Inferior parietal cortex (tissue), 1 donor: ENCODE results near the gene TLE4.

Experiments used
- DNase-seq: peaks from one replicate; pipeline ENCODE4 v3.0.0-alpha.2; 2016; ENCODE audit errors: extremely low spot score

Gene TLE4

DNA sequence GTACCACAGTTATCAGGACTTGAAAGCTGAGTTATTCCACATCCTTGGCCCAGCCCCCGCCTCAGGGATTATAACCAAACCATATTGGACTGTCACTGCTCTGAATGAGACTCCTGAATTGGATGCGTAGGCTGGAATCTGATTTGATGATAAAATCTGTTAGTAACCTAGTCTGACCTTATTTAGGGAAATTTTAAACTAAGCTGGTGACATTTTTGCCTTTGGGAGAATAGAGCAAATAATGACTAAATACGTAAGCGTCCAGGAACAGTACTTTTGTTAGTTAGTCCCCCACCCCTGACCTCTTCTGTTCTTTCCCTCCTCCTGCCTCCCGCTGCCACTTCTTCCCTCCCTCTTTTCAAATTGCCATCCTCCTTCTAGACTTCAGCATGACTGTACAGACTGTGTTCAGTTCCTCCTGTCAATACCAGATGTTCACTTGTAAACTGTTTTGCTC, 92.6 kb downstream of the TLE4 start:
- no peak for DNase-seq

DNA sequence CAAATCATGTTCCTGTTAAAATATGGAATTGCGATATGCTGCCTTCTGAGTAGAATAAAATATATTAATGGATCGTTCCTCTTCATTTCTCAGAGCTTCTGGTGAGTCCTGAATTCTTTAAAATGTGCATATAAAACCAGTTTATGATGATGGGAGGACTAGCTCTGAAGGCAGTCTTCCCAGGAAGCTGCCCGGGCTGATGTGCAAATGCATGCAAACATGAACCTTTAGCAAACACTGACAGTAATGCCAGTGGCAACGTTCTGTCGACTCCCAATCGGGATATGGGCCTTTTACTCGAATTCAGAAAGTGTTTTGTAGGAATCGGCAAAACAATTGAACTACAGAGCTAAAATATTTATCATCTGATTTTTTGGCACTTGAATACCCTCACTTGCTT, 93.6 kb downstream of the TLE4 start:
- DNase-seq = no peak

DNA sequence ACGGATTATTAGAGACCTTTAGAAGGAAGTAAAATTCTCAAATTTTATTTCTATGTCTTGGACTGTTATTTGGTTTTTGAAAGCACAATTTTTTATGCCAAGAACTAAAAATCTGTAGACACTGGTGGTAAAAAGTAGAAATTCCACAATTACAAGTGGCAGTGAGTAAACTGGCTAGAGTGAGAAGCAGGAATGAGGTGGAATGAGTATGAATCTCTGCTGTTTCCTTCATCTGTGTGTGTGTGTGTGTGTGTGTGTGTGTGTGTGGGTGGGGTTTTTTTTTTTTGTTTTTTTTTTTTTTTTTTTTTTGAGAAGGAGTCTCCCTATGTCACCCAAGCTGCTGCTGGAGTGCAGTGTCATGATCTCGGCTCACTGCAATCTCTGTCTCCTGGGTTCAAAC, 94.2 kb downstream of the TLE4 start:
- DNase-seq = no peak

DNA sequence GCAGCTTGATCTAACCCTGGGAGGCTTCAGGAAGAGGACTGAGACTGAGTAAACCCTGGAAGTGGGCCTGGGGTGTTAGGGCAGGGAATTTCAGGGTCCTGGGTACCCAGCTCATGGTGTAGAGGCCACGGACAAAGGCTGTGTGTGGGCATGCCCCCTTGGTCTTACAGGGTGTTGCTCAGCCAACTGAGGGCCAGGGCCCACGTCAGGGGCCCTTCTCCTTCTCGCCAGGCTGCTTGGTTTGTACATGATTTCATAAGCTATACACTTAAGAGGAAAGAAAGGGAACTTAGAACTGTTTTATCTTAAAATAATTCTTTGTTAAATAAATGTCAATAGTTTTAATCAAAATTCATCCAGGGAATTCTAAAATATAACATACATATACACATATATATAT, 95.4 kb downstream of the TLE4 start:
- no peak for DNase-seq

DNA sequence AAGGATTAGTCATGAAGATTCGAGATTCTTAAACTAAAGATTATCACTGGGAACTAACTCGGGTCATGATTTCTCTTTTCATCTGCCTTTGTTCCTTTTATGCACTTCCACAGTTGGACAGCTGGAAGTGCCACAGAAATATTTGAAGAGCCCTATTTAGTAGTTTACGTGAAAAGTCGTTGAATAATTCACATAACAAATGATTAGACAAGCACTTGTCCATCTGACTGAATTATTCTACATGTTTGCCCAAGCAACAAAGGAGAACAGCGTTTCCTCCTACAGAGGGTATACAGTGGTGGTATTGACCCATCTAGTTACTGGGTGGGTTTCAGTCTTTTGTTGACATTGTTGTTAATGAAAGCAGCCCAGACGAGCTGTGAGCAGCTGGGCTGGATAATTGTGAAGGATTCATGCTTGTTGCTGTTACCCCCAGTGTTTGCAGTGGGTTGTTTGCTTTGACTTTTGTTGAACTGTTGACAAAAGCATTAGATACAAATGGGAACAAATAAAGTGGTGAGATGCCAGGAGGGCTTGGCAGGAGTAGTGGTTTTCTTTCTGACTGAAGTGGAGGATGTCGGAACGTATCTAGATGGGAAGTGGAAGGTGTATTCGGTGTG, 96.2 kb downstream of the TLE4 start:
- no peak for DNase-seq

DNA sequence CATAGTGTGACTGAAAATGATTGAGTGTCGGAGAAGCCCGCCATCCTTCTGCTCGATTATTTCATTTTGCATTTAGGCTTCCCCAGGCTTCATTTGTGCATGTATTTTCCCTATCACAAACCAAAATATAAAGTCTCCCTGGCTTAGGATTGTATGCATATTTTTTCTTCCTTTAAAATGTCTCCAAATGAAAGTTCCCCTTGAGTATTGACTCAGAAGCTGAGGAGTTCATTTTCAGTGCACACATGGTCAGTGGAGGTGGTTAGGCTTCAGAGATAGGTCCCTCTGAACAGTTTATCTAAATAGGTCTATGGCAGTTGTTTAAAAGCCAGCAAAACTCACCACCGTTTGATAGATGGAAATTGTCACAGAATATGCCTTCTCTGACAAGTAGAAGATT, 97.2 kb downstream of the TLE4 start:
- no peak for DNase-seq

DNA sequence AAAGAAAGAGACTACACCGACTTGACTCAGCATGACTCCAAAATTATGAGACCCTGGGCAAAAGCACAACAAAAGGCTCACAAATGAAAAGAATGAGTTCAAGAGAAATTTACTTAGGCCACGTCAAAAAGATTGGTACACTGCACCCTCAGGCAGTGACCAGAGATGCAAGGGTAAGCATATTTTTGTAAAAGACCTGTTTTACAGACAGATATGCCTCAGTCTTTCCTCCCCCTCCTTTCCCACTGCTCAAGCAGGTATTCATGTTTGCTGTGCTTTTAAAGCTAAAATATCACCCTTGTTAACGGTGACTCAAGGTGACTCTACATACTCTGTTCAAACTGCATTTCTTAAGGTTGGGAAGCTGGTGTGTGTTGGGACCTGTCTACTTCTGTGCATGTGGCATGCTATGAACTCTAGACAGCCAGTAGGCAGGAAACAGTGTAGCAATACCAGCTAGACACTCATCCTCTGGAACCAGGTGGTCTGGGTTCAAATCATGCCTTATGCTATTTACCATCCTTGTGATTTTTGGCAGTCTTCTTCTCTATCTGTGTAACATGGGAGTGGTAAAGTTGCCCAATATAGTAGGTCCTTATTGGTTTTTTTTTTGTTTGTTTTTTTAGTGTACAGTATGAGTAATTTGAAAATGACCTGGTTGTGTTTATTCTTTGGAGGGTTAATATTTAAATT, 98.7 kb downstream of the TLE4 start:
- DNase-seq = no peak

DNA sequence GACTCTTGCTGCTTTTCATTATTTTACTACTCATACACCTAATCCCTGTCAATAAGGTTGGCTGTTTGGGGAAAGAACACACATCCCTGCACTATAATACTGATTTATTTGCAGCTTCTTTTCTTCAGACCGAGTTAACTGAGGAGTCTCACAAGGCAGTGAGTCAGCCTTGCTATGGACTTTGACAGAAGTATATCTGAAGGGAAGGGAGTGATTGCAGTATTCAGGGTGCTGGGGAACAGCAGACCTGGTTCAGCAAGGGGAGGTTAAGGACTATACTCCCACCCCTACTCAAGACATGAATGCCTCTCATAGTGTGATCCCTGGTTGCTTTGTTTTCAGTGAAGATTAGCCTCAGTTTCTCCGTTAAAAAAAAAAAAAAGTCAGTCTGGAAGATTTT, 99.8 kb downstream of the TLE4 start:
- no peak for DNase-seq

DNA sequence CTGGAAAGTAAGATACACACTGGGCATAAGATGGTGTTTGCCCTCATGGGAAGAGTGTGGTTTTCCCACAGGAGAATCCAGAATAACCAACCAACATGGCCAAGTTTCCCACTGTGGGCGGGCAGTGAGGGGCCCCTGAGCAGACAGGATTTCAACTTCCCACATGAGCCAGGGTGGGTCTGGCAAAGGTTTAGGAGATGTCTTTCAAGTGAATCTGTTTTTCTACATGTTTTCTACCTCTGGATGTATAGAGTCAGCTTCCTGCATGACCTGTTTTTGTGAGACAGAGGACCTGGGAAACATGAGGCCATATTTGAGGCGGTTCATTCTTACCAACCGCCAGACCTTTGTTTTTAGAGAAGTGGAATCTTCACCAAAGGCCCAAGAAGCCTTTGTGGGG, 100.5 kb downstream of the TLE4 start:
- no peak for DNase-seq

DNA sequence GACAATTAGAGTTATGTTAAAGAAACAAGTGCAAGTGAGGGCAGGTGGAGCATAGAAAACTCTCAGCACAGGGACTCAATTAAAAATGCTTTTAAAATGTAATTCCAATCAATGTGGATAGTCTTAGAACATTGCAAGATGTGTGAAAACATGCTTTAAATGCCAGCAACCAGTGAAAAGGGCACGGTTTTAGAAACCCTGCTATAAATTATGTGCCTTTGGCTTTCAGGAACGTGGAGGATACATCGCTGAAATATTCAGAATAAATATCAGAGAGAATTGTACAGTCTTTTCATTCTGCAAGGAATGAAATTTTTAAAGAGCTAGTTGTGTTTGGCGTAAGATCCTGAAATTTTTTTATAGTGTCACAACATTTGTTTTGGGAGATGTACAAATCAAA, 101.1 kb downstream of the TLE4 start:
- no peak for DNase-seq

DNA sequence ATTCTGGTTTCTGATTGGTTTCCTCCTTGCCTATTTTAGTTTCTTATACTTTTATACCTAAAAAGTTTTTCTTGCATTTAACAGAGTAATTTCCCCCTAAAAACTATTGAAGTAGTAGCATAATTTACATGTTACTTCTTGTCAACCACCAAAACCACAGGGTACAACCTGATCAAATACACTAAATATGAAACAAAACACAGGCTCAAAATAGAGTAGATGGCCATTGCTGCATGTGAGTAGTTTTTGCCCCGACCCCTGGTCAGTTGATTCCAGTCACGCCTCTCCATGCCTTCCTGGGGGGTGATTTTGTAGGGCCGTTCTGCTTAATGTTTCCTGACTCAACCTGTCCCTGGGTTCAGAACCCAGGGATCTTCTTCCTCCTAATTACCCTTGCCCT, 101.8 kb downstream of the TLE4 start:
- DNase-seq = no peak

DNA sequence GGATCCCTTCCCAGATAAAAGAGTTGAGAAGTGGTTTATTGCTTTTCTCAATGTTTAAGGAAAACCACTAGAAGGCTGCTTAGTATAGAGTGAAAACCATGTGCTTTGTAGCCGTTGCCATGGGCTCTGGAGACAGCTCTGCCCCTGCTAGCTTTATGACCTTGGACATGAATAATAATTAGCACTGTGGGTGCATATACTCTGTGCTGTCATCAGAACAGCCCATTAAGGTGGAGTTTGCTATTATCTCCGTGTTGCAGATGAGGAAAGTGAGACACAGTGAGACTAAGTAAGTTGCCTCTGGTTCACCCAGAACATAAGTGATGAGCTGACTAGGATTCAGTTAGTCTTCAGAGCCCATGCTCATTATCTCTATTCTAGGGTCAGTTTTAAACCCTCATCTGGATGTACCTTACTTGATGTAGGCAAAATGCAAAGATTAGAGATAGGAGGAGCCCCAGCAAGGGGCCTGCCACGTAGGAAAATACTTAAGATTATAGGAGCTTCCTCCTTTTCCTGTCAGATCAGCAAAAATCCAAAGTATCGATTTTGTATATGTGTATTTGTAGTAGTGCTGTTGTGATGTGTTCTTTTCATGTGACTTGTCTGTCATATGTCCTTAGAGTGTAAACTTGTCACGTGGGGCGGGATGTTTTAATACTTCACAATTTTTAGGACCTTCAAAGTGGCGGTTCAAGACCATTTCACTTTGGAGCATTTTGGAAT, 102.5 kb downstream of the TLE4 start:
- no peak for DNase-seq

DNA sequence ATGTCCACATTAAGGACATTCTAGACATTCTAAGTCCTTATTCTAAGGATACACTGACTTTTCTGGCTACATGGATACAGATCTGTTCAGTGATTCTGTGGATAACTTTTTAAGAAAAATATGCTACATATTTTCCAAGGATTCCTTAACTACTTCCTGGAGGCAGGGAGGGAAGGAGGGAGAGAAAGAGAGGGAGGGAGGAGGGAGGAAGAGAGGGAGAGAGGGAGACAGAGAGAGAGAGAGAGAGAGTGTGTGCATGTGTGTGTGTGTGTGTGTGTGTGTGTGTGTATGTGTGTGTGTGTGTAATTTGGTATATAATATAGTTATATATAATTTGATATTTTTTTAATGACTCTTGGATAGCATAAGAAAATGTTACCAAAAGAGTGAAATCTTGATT, 109.8 kb downstream of the TLE4 start:
- DNase-seq = no peak

DNA sequence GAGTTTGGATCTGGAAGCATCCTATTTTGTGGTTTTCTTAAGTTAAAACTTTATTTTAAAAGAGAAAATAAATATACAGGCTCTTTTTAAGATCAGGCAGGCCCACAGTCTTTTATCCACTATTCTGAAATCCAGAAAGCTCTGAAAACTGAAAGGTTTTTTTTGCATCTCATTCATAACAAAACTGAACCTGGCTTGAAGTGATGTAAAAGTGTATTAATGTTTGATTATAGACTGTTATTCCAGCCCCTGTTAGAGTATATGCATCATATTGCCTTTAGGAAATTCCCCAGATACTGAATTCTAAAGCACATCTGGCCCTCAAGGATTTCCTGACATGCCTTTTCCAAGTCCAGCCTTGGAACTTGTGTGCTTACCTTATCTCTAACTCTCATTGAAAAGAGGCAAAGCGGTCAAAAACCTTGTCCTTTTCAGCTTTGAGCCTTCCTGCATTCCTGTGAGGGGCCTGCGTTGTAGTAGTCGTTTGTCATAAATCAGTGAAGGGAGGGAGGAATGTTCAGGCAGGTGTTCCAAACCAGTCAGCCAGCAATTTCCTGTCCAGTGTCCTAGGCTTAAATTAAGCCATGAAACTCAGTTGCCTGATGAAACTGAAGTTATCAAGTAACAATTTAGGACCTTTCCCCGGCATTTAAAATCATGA, 110.4 kb downstream of the TLE4 start:
- no peak for DNase-seq

DNA sequence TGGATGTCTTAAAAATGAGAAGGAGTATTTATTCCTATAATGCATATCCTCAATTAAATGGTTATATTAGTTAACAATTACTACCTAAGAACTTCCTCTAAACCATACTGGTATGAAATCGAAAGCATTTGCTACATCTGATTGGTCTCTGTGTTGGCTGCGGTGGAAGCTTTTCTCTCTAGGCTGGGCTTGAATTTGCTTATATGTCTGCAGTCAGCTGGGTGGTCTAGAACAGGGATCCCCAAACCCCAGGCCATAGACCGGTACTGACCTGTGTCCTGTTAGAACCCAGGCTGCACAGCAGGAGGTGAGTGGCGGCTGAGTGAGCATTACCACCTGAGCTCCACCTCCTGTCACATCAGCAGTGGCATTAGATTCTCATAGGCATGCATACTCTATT, 112.3 kb downstream of the TLE4 start:
- no peak for DNase-seq

DNA sequence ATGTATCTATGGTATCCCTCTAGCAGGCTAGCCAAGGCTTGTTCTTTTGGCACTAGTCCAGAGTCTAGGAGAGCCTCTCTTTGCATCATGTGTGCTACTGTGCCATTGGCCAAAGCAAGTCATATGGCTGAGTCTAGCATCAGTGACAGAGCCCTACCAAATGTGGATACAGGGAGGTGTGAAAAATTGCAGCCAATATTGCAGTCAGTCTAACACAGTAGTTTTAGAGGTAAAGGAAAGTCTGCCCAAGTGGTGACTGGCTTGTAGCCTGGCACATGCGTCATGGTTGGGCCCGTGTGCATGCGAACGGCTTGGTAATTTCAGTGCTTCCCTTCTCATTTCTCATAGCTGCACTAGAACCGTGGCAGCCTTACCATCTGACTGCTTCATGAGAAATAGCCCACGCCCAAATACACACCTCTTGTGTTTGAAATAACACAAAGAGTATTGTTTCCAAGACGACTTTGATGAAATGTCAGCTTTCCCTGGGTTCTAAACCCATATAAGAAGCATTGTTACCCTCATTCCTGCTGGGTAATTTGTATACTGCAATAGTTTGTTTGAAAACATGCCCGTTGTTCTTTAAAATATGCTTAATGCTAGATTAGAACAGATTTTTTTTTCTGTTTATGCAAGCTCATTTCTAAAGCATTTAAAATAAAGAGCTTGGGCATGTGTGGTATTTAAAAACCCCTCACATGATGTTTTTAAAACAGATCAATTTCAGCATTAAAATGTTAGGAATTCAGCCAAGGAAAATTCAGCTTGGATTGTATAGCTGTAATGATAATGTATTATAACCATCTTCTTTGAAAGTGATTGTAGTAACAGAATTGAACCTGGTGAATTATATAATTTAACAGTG, 113.2 kb downstream of the TLE4 start:
- DNase-seq = no peak

DNA sequence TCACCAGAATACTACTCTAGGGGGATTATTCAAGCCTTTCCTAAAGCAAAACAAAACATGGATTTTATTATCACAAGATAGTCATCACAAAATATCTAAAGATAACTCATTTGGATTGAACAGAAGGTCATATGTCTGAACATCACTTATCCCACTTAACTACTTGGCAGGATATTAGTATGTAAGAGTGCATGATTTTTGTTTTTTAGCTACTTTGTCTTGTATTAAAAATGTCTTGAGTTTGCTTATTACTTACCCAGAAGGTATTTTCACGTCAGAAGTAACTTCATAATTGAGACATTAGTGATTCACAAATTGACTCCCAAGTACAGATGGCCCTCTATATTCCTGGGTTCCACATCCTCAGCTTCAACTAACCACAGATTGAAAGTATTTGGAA, 113.8 kb downstream of the TLE4 start:
- no peak for DNase-seq

DNA sequence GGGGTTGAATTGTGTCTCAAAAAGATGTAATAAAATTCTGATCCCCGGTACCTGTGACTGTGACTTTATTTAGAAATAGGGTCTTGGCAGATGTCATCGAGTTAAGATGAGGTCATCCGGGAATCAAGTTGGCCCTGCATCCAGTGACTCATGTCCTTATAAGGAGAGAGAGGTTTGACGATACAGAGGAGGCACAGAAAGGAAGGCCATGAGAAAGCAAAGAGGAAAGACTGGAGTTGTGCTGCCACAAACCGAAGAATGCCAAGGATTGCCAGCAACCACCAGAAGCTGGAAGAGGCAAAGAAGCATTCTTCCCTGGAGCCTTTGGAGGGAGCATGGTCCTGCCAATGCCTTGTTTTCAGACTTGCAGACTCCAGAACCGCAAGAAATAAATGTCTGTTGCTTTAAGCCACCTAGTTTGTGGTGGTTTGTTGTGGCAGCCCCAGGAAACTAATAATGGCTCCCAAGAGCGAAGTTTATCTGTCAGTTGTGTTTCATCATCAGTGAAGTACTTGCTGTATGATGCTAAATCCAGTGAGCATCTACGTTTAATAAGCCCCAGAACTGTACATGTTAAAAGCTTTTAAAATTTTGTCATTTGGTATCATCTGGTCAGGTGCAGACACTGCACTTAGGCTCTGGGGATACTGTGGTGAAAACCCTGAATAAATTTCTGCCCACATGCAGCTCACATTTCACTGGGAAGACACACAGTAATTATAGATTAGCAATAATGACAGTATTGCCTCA, 114.8 kb downstream of the TLE4 start:
- DNase-seq = no peak

DNA sequence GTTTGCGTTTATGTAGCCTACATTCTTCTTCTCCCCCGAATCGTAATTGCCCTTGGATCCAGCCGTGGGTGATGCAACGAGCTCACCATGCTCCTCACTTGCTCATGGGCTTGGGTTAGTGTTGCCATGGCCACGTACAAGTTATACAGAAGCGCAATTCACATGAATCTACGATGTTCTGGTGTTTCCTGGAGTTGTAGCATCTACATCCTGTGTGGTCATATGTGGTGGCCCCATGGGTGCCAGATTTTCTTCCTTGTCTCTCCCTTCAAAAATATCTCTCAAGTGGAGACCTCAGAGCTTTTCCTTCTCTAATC, 115.3 kb downstream of the TLE4 start:
- DNase-seq = no peak

DNA sequence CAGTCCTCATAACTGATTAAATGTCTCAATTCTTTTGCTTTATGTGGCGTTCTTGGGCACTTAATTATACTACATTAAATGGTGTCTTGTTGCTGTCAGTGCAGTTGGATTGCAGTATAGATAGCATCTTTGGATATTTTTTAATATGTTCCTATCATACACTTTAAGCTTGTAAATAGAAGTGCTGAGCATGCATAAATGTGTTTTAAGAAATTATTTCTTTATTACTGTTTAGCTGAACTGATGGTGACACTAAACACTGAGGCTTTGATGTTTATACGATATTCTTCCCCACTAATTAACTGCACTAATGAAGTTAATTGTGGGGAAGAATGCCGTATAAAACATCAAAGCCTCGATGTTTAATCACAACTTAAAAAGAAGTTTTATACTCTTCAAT, 116.6 kb downstream of the TLE4 start:
- no peak for DNase-seq

DNA sequence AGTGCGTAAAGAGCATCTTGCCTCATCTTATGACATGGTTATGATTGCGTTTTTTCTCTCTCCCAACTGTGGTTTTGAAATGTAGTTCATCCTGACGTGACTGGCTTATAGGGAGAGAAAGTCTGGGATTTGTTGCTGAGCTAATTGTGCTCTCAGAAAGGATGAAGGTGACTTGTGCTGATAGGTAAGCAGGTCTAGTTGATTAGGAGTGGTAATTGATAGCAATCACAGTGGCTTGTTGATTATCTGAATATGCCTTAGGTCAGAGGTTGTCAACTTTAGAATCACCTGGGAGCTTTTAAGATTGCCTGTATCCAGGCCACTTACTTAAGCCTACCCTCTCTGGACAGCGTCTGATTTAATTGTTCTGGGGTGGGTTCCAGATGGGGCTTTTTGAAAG, 117.8 kb downstream of the TLE4 start:
- no peak for DNase-seq
